Stimulated activated CD8-positive, alpha-beta memory T cell treated with anti-CD3 and anti-CD28 coated beads, Interleukin-2, amount 100 ng/mL, for 1 hour (primary cell): ENCODE data around the gene CDHR5.

ENCODE experiments used
- DNase-seq, 2 donors: peaks; one replicate each; pipeline ENCODE4 v3.0.0-alpha.2; 2020; ENCODE audit warnings: low read depth in 2 of 2

CDHR5 gene

DNA sequence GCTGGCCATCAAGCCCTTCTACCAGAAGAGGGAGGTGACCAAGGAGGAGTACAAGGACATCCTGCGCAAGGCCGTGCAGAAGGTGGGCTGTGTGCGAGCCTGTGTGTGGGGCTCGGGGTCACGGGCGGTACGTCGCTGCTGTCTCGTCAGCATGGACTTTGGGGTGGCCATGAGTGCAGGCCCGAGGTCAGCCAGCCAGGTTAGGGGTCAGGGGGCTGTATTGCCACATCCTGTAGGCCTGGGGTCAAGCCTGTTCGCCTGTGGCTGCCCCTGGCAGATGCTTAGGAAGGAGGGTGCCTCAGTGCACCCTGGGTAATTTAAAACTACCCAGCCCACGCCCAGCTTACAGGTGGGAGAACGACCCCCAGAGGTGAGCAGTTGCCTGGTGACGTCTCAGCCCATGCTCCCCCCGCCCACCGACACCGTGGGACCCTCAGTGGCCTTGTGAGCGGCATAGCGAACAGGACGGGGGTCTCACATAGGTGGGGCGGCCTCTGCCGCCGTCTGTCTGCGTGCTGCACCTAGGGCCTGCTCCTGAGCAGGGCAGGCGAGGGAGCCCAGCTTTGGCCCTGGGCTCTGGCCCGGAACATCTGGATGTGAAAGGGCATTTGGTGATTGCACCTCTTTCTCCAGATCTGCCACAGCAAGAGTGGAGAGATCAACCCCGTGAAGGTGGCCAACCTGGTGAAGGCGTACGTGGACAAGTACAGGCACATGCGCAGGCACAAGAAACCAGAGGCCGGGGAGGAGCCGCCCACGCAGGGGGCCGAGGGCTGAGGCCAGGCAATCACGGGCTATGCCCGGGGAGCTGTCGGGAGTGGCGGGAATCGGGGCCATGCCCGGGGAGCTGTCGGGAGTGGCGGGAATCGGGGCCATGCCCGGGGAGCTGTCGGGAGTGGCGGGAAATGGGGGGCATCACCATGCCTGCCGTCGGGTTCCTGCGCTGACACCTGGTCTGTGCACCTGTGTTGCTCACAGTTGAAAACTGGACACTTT lies 13.5 kb downstream of the CDHR5 start:
- DNase-seq, result no peak

DNA sequence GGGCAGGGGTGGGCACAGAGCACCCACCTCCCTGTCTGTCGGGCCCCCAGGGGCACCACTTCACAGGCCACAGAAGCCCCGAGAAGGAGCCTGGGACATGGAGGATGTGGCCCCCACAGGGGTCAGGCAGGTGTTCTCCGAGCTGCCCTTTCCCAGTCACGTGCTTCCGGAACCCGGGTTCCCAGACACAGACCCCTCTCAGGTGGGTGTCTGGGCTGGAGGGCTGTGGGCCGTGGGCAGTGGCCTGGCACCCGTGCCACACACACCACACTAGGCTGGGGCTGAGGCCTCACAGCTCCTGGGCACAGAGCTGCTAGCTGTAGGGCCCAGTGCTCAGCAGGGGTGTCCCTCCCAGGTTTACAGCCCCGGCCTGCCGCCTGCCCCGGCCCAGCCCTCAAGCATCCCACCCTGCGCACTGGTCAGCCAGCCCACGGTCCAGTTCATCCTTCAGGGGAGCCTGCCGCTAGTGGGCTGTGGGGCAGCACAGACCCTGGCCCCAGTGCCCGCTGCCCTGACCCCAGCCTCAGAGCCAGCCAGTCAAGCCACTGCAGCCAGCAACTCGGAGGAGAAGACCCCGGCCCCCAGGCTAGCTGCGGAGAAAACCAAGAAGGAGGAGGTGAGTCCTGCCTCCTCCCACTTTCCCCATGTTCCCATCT lies 14.5 kb downstream of the CDHR5 start:
- DNase-seq, result no peak

GRCh38 chr11:609341-609811 lies 15.4 kb downstream of the CDHR5 start:
- no peak for DNase-seq

DNA sequence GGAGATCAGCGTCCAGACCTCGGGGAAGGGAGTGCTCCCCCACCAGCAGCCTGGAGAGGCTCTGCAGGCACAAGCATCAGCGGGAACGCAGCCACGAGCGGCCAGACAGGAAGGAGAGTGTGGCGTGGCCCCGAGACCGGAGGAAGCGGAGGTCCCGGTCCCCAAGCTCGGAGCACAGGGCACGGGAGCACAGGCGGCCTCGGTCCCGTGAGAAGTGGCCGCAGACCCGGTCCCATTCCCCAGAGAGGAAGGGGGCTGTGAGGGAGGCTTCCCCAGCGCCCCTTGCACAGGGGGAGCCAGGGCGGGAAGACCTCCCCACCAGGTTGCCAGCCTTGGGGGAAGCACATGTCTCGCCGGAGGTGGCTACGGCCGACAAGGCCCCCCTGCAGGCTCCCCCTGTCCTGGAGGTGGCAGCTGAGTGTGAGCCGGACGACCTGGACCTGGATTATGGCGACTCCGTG lies 15.9 kb downstream of the CDHR5 start:
- no peak for DNase-seq

DNA sequence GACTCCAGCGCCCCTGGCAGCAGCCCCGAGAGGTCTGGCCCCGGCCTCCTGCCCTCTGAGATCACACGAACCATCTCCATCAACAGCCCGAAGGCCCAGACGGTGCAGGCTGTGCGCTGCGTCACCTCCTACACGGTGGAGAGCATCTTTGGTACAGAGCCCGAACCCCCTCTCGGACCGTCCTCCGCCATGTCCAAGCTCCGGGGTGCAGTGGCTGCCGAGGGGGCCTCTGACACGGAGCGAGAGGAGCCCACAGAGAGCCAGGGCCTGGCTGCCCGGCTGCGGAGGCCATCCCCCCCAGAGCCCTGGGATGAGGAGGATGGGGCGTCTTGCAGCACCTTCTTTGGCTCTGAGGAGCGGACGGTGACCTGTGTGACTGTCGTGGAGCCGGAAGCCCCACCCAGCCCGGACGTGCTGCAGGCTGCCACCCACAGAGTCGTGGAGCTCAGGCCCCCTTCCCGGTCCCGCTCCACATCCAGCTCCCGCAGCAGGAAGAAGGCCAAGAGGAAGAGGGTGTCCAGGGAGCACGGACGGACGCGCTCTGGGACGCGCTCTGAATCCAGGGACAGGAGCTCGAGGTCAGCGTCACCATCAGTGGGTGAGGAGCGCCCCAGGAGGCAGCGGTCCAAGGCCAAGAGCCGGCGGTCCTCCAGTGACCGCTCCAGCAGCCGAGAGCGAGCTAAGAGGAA lies 16.6 kb downstream of the CDHR5 start:
- DNase-seq, result no peak

- DNase-seq, result no peak
Measured at GRCh38 chr11:607020-607780, 17.6 kb downstream of the CDHR5 start.

GRCh38 chr11:606245-606644 lies 18.5 kb downstream of the CDHR5 start:
- no peak for DNase-seq

- DNase-seq, result no peak
Measured at GRCh38 chr11:605286-606129, 19.2 kb downstream of the CDHR5 start.

GRCh38 chr11:603154-603553 lies 21.6 kb downstream of the CDHR5 start:
- DNase-seq, result no peak

GRCh38 chr11:601573-602245 lies 23.0 kb downstream of the CDHR5 start:
- no peak for DNase-seq

GRCh38 chr11:598005-598680 lies 26.6 kb downstream of the CDHR5 start:
- DNase-seq, result no peak

DNA sequence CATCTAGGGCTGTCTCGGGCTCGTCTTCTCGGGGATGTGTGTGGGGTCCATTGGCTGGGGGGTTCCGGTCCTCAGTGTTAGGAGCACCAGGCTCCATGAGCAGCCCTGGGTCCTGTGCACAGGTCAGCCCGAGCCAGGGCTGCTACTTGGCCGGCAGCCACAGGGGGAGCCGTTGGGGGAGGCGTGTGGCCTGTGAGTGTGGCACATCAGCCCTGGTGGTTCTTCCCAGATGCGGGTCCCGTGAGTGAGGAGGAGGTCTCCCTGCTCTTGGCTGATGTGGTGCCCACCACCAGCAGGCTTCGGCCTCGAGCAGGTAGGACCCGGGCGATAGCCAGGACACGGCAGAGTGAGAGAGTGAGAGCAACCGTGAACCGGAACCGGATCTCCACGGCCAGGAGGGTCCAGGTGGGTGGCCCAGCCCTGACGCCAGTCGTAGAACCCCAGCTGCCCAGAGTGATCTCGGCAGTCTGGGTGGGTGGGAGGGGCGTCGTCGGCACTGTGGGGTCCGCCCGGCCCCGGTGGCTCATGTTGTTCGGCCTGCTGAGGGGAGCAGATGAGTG lies 27.5 kb downstream of the CDHR5 start:
- no peak for DNase-seq

- DNase-seq, result no peak
Measured at GRCh38 chr11:596374-596773, 28.4 kb downstream of the CDHR5 start.

GRCh38 chr11:595400-595799 lies 29.4 kb downstream of the CDHR5 start:
- DNase-seq, result no peak

DNA sequence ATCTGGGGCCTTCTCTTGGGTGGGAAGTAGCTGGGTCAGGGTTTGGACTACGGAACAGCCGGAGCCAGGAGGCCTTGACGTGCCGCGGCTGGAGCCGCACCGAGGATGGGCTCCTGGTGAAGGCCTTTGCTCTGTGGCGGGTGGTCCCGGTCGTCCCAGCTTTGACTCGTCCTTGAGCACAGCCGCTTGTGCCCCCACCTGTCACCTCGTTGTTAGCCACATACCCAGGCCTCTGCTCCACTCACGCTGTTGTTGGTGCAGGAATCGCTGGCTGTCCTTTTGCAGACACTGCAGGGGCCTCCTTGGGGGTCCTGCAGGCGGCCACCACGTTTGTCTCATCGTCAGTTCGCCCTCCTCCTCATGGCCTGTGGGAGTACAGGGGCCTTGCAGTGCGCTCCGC lies 31.4 kb downstream of the CDHR5 start:
- DNase-seq, result no peak

- DNase-seq, result no peak
Measured at GRCh38 chr11:592918-593317, 31.8 kb downstream of the CDHR5 start.

DNA sequence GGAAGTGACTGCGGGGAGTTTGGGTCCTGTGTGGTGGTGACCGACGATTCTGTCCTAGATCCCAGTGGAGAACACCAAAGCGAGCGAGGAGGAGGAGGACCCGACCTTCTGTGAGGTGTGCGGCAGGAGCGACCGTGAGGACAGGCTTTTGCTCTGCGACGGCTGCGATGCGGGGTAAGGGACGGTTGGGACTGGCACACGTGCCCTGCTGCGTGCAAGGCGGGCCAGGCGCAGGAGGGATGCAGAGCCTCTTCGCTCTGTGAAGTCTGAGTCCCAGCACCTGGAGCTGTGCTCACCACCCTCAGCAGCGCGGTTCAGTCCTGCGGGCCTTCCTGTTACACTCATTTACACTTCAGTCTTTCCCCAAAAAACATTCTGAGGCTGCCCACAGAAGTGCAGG lies 32.3 kb downstream of the CDHR5 start:
- DNase-seq, result no peak

DNA sequence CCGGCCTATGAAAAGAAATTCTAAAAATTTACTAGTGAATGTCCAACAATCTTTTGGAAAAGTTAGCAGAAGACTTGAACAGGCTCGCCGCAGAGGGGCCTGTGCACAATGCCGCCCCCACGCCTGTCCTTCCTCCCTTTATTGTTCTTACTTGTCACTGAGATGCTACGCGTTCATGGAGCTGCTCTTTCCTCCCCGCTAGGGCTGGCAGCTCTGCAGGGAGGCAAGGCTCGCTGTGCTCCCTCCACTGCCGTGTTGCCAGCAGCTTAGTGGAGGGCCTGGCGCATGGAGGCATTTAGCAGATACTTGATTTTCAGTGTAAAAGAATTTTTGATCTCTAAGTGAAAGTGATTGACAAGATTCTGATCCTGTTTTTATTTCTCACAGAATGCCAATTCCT lies 33.8 kb downstream of the CDHR5 start:
- no peak for DNase-seq

DNA sequence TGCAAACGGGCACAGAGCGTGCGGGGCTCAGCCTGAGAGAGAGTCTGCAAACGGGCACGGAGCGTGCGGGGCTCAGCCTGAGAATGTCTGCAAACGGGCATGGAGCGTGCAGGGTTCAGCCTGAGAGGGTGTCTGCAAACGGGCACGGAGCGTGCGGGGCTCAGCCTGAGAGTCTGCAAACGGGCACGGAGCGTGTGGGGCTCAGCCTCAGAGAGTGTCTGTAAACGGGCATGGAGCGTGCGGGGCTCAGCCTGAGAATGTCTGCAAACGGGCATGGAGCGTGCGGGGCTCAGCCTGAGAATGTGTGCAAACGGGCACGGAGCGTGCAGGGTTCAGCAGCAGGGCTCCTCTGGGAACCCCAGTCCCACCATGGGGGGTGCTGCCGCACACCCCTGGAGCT lies 35.0 kb downstream of the CDHR5 start:
- no peak for DNase-seq
